GM21423 (cell line): ENCODE results near the gene NAE1.
"Not testable (repeated sequence)": the region's sequence is repeated elsewhere in the genome, so short reads cannot be mapped to it uniquely, and the experiment has no call there.

Source experiments
- ATAC-seq: cut with Tn5 transposase; IDR thresholded peaks from one replicate; pipeline ENCODE4 v1.9.1; 2021; ENCODE audit warnings: mild to moderate bottlenecking, moderate library complexity; ENCODE audit not compliant: unreplicated experiment

NAE1 gene

DNA sequence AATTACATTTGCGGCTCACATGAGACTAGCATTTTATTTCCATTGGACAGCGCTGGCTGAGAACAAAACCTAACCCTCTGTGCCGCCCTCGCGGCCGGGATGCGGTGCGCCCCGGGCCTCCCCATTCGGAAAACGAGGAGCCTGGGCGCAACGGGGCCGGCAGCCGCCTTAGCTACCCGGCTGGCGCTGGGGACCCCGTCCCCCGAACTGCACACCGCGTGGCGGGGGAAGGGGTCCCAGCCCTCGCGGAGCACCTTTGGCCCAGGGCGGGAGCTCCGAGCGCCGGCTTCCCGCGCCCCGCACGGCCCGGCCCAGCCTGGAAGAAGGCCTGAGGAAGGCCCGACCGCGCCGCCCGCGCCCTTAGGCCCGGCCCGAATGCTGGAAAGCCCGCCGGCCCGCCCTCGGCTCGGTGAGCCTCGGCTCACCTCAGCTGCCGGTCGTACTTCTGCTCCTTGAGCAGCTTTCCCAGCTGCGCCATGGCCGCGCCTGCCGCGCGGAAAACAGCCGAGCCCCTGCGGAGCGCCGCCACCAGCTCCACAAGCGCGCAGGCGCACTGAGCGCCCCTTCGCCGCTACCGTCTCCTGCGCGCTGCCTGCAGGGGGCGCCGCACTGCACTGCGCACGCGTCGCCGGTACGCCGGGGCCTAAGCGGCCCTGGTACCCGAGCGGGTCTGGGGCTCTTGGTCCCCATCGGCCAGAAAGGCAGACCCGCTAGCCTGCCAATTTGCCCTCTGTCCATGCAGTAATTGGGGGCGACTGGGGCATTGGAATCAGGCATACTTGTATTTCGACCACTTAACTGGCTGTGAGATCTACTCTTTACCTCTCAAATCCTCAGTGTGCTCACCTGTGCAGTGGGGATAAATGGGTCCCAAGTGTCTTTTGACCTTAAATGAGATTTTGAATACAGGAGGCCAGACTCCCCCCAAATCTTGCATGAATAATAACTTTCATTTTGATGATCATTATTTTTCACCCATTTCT, at the start of gene NAE1:
TSS of gene NAE1 (minus strand) at position 555 of the 983 bp plus-strand sequence. CDS start at position 478, 77 bp downstream.
- ATAC-seq, result peak; percentile 88

DNA sequence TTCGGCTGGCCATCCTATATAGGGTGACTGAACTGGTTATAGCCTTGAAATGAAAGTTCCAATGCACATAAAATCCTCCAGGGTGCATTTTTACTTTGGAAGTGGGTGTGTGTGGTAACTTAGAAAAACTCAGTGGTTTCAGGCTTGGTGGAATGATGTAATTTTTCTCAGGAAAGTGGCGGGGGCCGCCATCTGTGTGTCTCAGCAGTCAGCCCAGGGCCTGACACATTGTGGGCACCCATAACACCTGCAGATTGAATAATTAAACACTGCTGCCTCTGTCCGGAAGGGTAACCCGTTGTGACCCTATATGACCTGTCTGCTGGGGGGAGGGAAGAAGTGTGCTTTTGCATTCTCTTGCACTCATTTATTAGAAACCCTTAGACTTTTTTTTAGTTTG, 47.3 kb upstream of the NAE1 start:
- ATAC-seq, result no peak

DNA sequence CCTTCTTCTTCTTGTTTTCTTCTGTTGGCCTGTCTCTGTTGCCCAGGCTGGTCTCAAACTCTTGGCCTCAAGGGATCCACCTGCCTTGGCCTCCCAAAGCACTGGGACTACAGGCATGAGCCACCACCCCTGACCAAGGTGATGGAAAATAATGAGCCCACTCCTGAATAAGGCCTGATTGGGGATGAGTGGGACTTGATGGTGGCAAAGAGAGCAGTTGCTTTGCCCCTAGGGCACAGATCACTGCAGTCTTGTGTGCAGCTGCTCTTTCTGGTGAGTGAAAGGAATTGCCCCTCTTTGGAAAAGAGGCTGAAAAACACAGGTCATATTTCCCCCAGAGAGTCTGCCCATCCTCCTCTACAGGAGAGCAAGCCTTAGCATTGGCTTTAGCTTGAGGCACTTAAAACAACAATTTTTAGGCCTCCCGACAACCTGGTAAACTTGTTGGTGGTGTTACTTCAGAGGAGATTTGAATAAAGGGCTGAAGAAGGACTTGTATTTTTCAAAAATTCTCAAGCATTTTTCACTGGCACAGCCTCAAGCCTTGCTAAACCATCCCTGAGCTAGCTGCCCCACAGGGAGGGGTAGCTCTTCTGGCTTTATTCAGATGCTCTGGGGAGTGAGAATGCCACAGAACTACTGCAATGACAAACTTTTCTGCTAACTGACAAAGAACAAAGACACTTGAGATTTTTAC, 43.5 kb upstream of the NAE1 start:
- no peak for ATAC-seq

DNA sequence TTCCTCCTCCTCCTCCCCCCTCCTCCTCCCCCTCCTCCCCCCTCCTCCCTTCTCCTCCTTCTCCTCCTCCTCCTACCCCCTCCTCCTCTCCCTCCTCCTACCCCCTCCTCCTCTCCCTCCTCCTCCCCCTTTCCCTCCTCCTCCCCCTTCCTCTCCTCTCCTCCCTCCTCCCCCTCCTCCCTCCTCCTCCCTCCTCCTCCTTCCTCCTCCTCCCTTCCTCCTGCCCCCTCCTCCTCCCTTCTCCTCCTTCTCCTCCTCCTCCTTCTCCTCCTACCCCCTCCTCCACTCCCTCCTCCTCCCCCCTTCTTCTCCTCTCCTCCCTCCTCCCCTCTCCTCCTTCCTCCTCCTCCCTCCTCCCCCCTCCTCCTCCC, 42.9 kb upstream of the NAE1 start:
- no peak for ATAC-seq

GRCh38 chr16:66872943-66873684, 42.3 kb upstream of the NAE1 start:
- ATAC-seq, result peak; percentile 85

DNA sequence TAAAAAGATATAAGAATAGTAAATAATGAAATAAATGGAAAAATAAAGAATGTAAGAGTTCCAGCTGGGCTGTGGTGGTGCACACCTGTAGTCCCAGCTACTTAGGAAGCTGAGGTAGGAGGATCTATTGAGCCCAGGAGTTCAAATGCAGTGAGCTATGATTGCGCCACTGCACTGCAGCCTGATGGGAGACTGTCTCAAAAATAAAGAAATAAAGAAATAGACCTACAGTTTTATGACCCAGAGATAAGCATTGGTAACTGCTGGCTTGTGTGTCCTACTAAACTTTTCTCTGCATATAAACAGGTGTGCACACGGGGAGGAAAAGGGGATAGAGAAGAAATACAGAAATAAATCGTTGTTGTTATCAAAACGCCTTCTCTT, 41.8 kb upstream of the NAE1 start:
- ATAC-seq, result no peak

GRCh38 chr16:66871840-66872239, 41.1 kb upstream of the NAE1 start:
- no peak for ATAC-seq

DNA sequence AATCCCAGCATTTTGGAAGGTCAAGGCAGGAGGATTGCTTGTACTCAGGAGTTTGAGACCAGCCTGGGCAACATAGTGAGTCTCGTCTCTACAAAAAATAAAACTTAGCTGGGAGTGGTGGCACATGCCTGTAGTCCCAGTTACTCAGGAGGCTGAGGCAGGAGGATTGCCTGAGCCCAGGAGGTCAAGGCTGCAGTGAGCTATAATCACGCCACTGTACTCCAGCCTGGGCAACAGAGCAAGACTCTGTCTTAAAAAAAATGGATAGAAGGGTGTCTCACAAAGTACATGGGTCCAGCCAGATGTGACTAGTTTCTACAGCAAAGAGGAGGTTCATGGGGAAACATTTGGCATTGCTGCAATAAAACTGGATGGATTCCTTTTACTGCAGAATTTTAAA, 40.6 kb upstream of the NAE1 start:
- not testable (repeated sequence) for ATAC-seq

DNA sequence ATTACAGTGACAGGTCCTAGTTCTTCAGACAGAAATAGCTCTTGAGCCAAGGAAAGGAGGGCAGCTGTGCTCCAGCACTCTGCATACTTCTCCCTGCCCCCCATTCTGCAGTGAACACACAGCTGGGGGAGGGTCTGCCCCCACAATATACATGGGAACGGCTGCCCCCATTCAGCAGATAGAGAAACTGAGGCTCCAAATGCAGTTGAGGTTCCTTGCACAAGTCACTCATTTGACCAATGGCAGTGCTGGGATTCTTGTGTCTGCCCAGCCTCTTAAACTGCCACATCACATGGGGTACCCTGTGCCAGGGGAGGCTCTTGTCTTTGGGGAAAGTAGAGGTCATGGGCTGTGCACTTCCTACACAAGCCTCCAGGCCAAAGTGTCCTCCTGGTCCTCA, 38.6 kb upstream of the NAE1 start:
- no peak for ATAC-seq

- no peak for ATAC-seq
These were observed 32.9 kb upstream of the NAE1 start for GRCh38 chr16:66863707-66864106.

DNA sequence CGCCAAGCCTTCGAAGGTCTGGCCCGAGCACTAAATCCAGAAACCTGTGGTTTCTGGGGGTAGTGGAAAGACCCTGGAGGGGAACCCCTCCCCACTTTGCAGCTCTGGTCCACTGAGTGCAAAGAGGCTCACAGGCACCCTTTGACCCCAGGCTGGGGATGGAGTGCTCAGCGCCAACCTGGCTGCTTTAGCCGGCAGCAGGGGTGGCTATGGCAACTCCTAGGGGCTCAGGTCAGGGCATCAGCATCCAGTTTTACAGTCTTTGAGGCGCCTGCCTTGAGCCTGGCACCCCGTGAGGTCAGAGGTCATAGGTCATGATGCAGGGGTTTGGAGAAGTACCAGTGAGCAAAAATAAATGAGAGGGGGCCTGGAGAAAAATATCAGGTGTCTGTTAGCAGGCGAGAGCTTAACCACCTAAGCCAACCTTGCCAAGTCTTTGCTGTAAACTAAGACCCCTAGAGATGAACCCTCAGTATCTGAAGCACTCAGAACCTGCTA, 31.3 kb upstream of the NAE1 start:
- no peak for ATAC-seq

DNA sequence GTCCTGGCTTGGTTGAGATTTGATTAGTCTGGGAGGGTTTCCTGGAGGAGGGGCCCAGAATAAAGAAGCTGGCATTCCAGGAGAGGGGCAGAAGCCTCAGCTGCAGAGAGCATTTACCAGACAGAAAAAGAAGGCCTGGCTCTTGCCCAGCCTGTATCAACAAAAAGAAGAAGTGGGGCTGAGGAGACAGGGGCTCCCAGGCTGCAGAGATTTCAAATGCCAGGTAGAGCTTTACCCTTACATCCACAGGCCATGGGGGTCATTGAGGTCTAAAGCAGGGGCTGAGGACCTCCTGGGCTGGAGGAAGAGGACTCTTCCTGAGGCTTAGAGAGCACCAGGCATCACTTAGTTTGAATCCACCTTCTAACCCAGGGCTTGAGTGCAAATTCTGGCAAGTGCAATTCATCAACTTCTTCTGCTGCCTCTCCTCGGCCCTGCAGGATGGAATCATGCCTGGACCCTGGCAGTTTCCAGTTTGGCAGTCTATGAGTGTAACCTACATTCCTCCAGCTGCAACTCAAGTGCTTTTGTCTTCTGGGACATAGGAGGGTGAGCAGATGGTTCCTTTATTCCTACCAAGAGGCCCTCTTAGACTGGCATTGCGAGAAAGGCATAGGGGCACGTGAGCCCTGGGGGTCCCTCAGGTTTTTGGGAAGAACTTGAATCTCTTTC, 28.8 kb upstream of the NAE1 start:
- ATAC-seq, result no peak

- ATAC-seq, result no peak
These were observed 28.1 kb upstream of the NAE1 start for GRCh38 chr16:66858740-66859396.

DNA sequence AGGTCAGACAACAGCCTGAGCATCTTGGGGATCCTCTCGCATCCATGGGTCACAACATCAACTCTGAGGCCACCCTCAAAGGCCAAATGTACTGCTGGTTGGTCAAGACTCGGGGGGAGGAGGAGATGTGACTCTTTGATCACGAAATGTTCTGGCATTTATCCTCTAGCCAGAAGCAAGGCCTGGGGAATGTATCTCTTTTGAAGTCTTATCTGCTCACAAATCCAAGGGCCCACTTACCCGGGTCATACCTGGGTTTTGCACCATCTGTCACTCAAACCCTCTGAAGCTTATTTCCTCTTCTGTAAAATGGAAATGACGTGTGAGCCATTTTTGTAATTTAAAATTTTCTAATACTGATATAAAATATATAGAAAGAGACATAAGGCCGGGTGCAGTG, 26.7 kb upstream of the NAE1 start:
- ATAC-seq, result no peak

- ATAC-seq, result no peak
These were observed 26.0 kb upstream of the NAE1 start for GRCh38 chr16:66856801-66857200.

- no peak for ATAC-seq
These were observed 25.5 kb upstream of the NAE1 start for GRCh38 chr16:66856184-66856730.

DNA sequence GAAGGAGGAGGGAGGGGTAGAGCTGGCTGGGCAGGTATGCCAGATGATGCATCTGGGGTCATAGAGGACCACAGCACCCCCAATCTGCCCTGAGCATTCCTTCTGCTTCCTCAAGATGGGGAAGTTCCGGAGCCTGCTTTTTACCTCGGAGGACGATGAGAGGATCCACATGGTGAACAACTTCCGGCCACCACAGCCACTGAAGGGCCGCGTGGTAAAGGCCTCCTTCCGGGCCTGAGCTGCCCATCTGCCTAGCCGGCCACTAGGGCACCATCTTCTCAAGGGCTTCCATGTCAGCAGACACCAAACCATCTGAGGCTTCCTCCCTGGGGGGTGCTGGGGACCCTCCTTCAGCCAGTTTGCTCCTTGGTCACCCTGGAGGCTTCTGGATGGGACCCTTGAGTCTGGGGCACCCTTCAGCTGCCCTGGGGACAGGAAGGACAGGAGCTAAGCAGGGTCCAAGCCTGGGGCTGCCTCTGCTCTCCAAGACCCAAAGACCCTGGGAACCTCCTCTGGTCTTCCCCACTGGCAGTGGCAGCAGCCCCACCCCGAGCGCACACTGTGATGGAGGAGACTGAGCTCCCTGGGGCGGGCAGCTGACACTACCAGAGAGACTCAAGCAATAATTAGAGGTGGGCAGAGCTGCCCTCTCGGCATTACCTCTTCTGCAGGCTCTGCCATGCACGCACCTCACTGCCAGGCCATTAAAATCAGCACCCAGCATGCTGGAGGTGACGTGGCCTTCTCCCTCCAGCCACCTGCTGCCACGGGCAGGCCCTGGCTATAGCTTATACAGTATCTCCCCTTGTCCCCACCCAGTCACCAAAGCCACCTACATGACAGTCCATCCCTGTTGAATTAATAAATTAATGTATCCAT, 22.7 kb upstream of the NAE1 start:
- no peak for ATAC-seq

DNA sequence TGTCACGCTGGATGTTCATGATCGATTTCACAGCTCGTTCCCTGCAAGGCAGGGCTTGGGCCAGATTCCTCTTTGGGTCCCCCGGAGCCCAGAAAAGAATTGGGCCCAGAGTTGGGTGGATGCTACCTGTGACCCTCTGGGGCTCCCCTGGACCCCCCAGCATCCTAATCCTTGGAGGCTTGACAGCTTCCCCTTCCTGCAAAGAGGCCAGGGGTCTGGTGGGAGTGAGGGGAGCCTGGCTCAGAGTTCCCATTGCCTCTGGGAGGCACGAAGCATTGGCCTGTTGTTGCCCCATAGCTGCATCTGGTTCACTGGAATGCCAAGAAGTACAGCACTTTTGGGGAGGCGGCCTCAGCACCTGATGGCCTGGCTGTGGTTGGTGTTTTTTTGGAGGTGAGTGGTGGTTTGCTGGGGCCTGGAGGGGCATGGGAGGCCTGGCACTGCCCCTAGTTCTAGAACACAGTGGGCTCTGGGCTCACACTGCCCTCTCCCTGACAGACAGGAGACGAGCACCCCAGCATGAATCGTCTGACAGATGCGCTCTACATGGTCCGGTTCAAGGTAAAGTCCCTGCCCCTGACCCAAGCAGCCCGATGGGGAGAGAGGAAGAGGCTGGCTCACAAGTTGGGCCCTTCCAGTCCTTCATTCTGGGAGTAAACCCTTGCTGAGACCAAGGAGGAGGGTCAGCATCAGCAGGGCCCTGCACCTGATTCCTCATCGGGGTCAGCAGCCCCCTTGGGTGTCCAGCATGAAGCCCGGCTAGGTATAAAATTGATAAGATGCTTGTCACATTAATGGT, 20.6 kb upstream of the NAE1 start:
- ATAC-seq, result no peak
